ENCODE measurements around the gene SLC25A51.
"Not testable (repeated sequence)": the region's sequence is repeated elsewhere in the genome, so short reads cannot be mapped to it uniquely, and the experiment has no call there.

Gene SLC25A51

GRCh38 chr9:37902796-37903646 lies 906 bp downstream of the SLC25A51 start:
- peak; percentile 51 for DNase-seq

GRCh38 chr9:37902131-37902530 lies 1.8 kb downstream of the SLC25A51 start:
- no peak for DNase-seq

- DNase-seq, result no peak
Measured at GRCh38 chr9:37899041-37899440, 4.9 kb downstream of the SLC25A51 start.

- DNase-seq, result no peak
Measured at GRCh38 chr9:37897665-37898064, 6.3 kb downstream of the SLC25A51 start.

GRCh38 chr9:37892063-37892462 lies 11.9 kb downstream of the SLC25A51 start:
- DNase-seq, result no peak

GRCh38 chr9:37891042-37891441 lies 12.9 kb downstream of the SLC25A51 start:
- DNase-seq, result not testable (repeated sequence)

GRCh38 chr9:37889536-37889935 lies 14.4 kb downstream of the SLC25A51 start:
- no peak for DNase-seq

GRCh38 chr9:37887977-37888583 lies 15.8 kb downstream of the SLC25A51 start:
- not testable (repeated sequence) for DNase-seq

- no peak for DNase-seq
Measured at GRCh38 chr9:37880916-37881479, 22.9 kb downstream of the SLC25A51 start.

GRCh38 chr9:37876376-37876775 lies 27.6 kb downstream of the SLC25A51 start:
- DNase-seq, result no peak

- no peak for DNase-seq
Measured at GRCh38 chr9:37873955-37874354, 30.0 kb downstream of the SLC25A51 start.

GRCh38 chr9:37870799-37871176 lies 33.1 kb downstream of the SLC25A51 start:
- DNase-seq, result no peak

GRCh38 chr9:37870081-37870798 lies 33.7 kb downstream of the SLC25A51 start:
- peak; percentile 68 for DNase-seq

GRCh38 chr9:37862530-37862929 lies 41.4 kb downstream of the SLC25A51 start:
- DNase-seq, result no peak

GRCh38 chr9:37859043-37859442 lies 44.9 kb downstream of the SLC25A51 start:
- no peak for DNase-seq

GRCh38 chr9:37856551-37856950 lies 47.4 kb downstream of the SLC25A51 start:
- DNase-seq, result no peak

GRCh38 chr9:37852222-37852621 lies 51.7 kb downstream of the SLC25A51 start:
- no peak for DNase-seq

GRCh38 chr9:37840560-37841194 lies 63.2 kb downstream of the SLC25A51 start:
- no peak for DNase-seq

- no peak for DNase-seq
Measured at GRCh38 chr9:37839496-37840461, 64.1 kb downstream of the SLC25A51 start.
